GF-D8 (cell line): ENCODE results near the gene ANGPT4.

Experiments
- DNase-seq: peaks from one replicate; lab custom pipeline; 2025; lab: John Stamatoyannopoulos, UW

The ANGPT4 gene

DNA sequence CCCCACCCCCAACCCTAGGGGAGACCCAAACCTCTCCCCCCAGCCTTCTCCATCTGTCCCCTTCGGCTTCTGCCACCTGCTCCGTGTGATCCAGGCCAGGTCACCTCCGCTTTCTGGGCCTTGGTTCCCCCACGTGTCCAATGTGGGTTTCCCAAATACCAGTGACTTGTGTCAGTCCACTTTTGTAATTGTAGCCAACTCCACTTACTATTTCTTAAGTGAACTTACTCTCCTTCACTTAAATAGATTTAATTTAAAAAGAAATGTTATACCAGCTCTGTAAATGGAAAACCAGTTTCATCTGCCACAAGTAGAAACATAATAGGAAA lies 92.6 kb downstream of the ANGPT4 start:
- no peak for DNase-seq

DNA sequence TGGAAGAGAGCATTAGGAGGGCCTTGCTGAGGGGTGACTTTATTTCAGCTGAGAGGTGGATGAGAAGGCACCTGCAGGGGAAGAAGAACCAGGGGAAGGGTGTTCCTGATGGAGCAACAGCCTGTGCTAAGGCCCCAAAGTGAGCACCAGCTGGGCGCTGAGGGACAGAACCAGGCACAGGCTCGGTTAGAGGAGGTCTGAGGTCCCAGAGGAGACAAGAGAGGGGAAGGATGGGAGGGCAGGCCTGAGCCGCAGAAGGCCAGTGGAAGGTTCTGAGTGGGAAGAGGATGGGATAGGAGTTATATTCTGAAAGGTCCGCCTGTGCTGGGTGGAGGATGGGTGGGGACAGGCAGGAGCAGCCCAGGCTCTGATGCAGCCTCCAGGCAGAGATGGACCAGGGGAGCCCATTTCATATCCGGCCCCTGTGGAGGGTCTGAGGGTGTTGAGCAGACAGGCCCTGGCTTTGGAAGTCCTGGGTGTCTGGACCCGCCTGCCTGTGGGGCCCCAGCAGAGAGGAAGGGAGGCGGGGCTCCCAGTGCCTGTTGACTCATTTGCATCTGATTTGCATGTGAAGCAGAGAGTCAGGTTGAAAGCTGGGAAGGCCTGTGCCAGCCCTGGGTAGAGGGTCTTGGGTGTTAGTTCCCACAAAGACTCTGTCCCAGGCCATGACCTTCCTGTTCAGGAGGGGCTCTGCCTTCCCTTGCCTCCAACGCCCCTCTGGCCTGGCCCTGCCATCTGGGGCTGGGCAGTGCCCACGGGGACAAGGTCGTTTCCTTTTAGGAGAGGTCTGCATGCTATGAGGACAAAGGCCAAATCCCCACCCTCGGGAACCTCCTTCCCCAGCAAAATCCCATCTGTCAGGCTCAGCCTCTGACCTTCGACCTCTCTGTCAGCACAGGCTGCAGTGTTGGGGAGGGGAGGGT lies 93.2 kb downstream of the ANGPT4 start:
- DNase-seq, result no peak

DNA sequence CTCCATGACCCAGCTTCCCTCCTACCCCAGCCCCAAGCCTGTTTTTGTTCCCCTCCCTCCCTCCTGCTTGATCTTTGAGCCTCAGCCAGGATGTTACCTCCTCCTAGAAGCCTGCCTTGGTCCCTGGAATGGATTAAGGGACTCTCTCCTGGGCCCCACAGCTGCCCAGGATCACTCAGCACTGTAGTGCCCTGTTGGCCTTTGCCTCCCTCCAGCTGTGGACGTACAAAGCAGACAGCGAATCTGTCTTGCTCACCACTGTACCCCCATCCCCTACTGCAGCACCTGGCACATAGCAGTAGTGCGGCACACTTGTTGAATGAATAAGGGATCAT lies 94.4 kb downstream of the ANGPT4 start:
- no peak for DNase-seq

- no peak for DNase-seq
These were observed 94.9 kb downstream of the ANGPT4 start for GRCh38 chr20:821046-821730.

DNA sequence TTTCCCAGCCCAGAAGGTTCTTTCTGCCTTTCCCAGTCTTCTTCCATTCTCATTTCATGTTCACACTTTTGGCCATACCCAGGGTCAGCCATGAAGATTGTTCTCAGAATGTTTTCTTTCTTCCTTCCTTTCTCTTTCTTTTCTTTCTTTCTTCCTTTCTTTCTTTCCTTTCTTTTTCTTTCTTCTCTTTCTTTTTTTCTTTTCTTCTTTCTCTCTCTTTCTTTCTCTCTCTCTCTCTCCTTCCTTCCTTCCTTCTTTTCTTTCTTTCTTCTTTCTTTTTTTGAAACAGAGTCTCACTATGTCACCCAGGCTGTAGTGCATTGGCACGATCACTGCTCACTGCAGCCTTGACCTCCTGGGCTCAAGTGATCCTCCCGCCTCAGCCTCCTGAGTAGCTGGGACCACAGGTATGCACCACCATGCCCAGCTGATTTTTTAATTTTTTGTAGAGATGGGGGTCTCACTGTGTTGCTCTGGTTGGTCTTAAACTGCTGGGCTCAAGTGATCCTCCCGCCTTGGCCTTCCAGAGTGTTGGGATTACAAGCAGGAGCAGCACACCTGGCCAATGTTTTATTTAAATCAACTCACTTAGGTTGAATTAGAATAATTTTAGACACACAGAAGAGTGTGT lies 95.7 kb downstream of the ANGPT4 start:
- no peak for DNase-seq
